ENCODE results near the gene SRRM3. TPM values are rescaled to one million over a fixed set of nuclear protein-coding genes. Genes with fewer than 3 reads are reported as not detected.

The SRRM3 gene
- polyA plus RNA-seq, 1 donor (not counting 4 experiments of a cell fraction or from before 2014, with no cell fraction given) = 0.30 TPM

DNA sequence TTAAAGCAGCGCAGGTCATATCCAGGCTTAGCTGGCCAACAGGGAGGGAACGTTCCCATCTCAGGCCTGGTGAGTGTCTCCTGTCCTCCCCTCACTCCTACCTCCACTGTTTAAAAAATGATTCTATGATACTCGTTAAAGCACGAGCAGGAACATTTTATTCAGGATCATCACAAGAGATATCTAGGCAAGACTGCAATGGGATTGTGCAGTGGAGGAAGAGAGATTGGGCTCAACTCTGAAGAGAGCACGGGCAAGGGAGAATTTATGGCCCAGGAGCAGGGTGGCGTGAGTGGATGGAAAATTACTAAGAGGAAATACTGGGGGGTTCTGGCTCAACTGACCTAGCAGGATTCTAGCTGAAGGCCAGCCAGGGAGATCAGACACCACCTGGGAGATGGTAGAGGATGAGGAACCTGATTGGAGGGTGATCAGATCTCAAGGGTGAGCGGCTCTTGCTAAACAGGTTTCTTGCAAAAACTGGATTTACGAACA is 91.8 kb downstream of the SRRM3 start:
- Histone ChIP-seq H3K4me1 (ENCODE audit: control insufficient read depth, extremely low read depth, insufficient read depth, low read length) (peaks cover 49% of the 10 kb centered on the region), H3K27ac (ENCODE audit: control insufficient read depth, insufficient read depth, low read length) (peak overlapping the region; percentile 95), H3K36me3 (ENCODE audit: control insufficient read depth in 2 of 2, extremely low read depth in 1 of 2, insufficient read depth in 2 of 2, low read length in 2 of 2) (no peaks in the 10 kb centered on the region), H4K20me1 (ENCODE audit: control insufficient read depth, extremely low read depth, insufficient read depth, low read length) (no peaks in the 10 kb centered on the region), H3K9me1 (ENCODE audit: control insufficient read depth, extremely low read depth, insufficient read depth, low read length) (no peaks in the 10 kb centered on the region), H3K4me3 (ENCODE audit: control insufficient read depth in 2 of 3, extremely low read depth in 1 of 3, insufficient read depth in 2 of 3, low read depth in 1 of 3, low read length in 3 of 3) (no peak overlapping the region), H3K9ac (ENCODE audit: control insufficient read depth, extremely low read depth, insufficient read depth, low read length) (no peak overlapping the region), H3K79me2 (ENCODE audit: control insufficient read depth, insufficient read depth, low read length) (no peaks in the 10 kb centered on the region), H3K27me3 (ENCODE audit: control insufficient read depth, extremely low read depth, insufficient read depth, low read length) (no peaks in the 10 kb centered on the region), H3K4me2 (ENCODE audit: control insufficient read depth, extremely low read depth, insufficient read depth, low read depth, low read length) (no peak overlapping the region), H3K9me3 (ENCODE audit: control insufficient read depth, low read depth, low read length) (no peaks in the 10 kb centered on the region), H2AFZ (ENCODE audit: control insufficient read depth, low read length) (peak overlapping the region; percentile 26)
- TF ChIP-seq, protein P1, sequence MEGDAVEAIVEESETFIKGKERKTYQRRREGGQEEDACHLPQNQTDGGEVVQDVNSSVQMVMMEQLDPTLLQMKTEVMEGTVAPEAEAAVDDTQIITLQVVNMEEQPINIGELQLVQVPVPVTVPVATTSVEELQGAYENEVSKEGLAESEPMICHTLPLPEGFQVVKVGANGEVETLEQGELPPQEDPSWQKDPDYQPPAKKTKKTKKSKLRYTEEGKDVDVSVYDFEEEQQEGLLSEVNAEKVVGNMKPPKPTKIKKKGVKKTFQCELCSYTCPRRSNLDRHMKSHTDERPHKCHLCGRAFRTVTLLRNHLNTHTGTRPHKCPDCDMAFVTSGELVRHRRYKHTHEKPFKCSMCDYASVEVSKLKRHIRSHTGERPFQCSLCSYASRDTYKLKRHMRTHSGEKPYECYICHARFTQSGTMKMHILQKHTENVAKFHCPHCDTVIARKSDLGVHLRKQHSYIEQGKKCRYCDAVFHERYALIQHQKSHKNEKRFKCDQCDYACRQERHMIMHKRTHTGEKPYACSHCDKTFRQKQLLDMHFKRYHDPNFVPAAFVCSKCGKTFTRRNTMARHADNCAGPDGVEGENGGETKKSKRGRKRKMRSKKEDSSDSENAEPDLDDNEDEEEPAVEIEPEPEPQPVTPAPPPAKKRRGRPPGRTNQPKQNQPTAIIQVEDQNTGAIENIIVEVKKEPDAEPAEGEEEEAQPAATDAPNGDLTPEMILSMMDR (optimal IDR thresholded peaks at IDR 0.05 in 1 of 3, IDR thresholded peaks at IDR 0.05 in 1 of 3, conservative IDR thresholded peaks at IDR 0.05 in 1 of 3; ENCODE audit: extremely low read depth in 1 of 3, insufficient read depth in 2 of 3, low read length in 3 of 3) = no peak
- no peak for TF ChIP-seq EZH2 (IDR thresholded peaks at IDR 0.05; ENCODE audit: low read length)
- dilution Hi-C loops (cut with MboI; ENCODE audit: extremely low pct_ligation_motif_present, low sequenced_read_pairs) = no loop called here
- FAIRE-seq (no peak), DNase-seq (ENCODE audit: low read depth, low spot score) (no peak)

DNA sequence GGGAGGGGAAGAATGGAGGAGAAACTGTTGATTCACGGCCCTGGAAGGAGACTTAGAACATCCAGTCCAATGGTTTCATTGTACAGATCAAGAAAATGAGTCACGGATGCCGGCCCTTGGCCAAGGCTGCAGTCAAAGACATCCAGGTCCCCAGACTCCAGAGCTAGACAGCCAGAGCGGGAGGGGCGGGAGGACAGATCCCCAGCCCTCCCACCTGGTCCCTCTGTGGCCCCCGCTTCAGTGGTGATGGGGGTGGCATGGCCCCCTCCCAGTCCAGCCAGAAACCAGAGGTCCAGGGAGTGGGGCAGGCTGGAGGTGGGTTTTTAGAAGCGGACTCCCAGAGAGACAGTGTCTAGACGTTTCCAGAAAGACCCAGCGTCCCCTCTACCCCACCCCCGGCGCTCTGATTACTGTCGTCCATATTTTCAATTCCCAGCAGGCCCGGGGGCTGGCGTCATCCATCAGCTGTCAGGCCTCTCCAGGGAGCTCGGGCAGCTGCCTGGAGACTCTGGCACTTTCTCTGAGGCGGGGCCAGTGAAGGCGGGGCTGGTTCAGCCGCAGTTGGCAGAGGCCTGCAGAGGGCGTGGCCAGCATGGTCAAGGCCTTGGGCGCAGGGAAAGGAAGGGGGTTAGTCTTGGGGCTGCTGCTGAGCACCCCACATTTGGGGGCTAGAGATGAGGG is 92.8 kb downstream of the SRRM3 start:
- FAIRE-seq = peak; percentile 34

More for the DNA sequence above, 92.8 kb downstream of the SRRM3 start:
- no peaks in the 10 kb centered on the region for H3K36me3 ChIP-seq (ENCODE audit: control insufficient read depth in 2 of 2, extremely low read depth in 1 of 2, insufficient read depth in 2 of 2, low read length in 2 of 2)
- no peaks in the 10 kb centered on the region for H3K9me3 ChIP-seq (ENCODE audit: control insufficient read depth, low read depth, low read length)
- no peak for DNase-seq (ENCODE audit: low read depth, low spot score)
- H2AFZ ChIP-seq (ENCODE audit: control insufficient read depth, low read length) = peak overlapping the region; percentile 82
- H3K4me2 ChIP-seq (ENCODE audit: control insufficient read depth, extremely low read depth, insufficient read depth, low read depth, low read length) = peak overlapping the region; percentile 89
- no peak for TF ChIP-seq EZH2 (IDR thresholded peaks at IDR 0.05; ENCODE audit: low read length)
- TF ChIP-seq, protein P1 (optimal IDR thresholded peaks at IDR 0.05 in 1 of 3, IDR thresholded peaks at IDR 0.05 in 1 of 3, conservative IDR thresholded peaks at IDR 0.05 in 1 of 3; ENCODE audit: extremely low read depth in 1 of 3, insufficient read depth in 2 of 3, low read length in 3 of 3) = no peak
- peak overlapping the region; percentile 26 to 73 (median 51) for H3K4me3 ChIP-seq (ENCODE audit: control insufficient read depth in 2 of 3, extremely low read depth in 1 of 3, insufficient read depth in 2 of 3, low read depth in 1 of 3, low read length in 3 of 3)
- no peaks in the 10 kb centered on the region for H3K27me3 ChIP-seq (ENCODE audit: control insufficient read depth, extremely low read depth, insufficient read depth, low read length)
- peak overlapping the region; percentile 95 for H3K27ac ChIP-seq (ENCODE audit: control insufficient read depth, insufficient read depth, low read length)
- H3K79me2 ChIP-seq (ENCODE audit: control insufficient read depth, insufficient read depth, low read length) = no peaks in the 10 kb centered on the region
- no peaks in the 10 kb centered on the region for H3K9me1 ChIP-seq (ENCODE audit: control insufficient read depth, extremely low read depth, insufficient read depth, low read length)
- peaks cover 54% of the 10 kb centered on the region for H3K4me1 ChIP-seq (ENCODE audit: control insufficient read depth, extremely low read depth, insufficient read depth, low read length)
- peak overlapping the region; percentile 84 for H3K9ac ChIP-seq (ENCODE audit: control insufficient read depth, extremely low read depth, insufficient read depth, low read length)
- H4K20me1 ChIP-seq (ENCODE audit: control insufficient read depth, extremely low read depth, insufficient read depth, low read length) = no peaks in the 10 kb centered on the region
- dilution Hi-C loops (cut with MboI; ENCODE audit: extremely low pct_ligation_motif_present, low sequenced_read_pairs) = no loop called here
